ENCODE data around the gene NFYB.

Gene NFYB

GRCh38 chr12:104155711-104156555, 17.9 kb upstream of the NFYB start:
- DNase-seq = no peak

- no peak for DNase-seq
Measured at GRCh38 chr12:104154806-104155205, 16.8 kb upstream of the NFYB start.

- DNase-seq = no peak
Measured at GRCh38 chr12:104154286-104154685, 16.3 kb upstream of the NFYB start.

GRCh38 chr12:104152685-104153241, 14.8 kb upstream of the NFYB start:
- no peak for DNase-seq

GRCh38 chr12:104150416-104150815, 12.4 kb upstream of the NFYB start:
- no peak for DNase-seq

- no peak for DNase-seq
Measured at GRCh38 chr12:104147346-104147745, 9.3 kb upstream of the NFYB start.

- no peak for DNase-seq
Measured at GRCh38 chr12:104143918-104144317, 5.9 kb upstream of the NFYB start.

GRCh38 chr12:104143002-104143401, 5.0 kb upstream of the NFYB start:
- DNase-seq = no peak

- no peak for DNase-seq
Measured at GRCh38 chr12:104142543-104142942, 4.5 kb upstream of the NFYB start.

GRCh38 chr12:104138797-104139152, 765 bp upstream of the NFYB start:
- no peak for DNase-seq

GRCh38 chr12:104137001-104137901, 759 bp downstream of the NFYB start:
- DNase-seq = peak; percentile 59

- no peak for DNase-seq
Measured at GRCh38 chr12:104136577-104136976, 1.4 kb downstream of the NFYB start.

- DNase-seq = no peak
Measured at GRCh38 chr12:104134882-104135281, 3.1 kb downstream of the NFYB start.

- DNase-seq = no peak
Measured at GRCh38 chr12:104133866-104134265, 4.1 kb downstream of the NFYB start.

- no peak for DNase-seq
Measured at GRCh38 chr12:104133321-104133720, 4.7 kb downstream of the NFYB start.

- DNase-seq = no peak
Measured at GRCh38 chr12:104132351-104132956, 5.6 kb downstream of the NFYB start.

GRCh38 chr12:104131609-104132008, 6.4 kb downstream of the NFYB start:
- DNase-seq = no peak

GRCh38 chr12:104130760-104131159, 7.2 kb downstream of the NFYB start:
- no peak for DNase-seq

- DNase-seq = no peak
Measured at GRCh38 chr12:104126548-104126947, 11.5 kb downstream of the NFYB start.

- DNase-seq = no peak
Measured at GRCh38 chr12:104122298-104122697, 15.7 kb downstream of the NFYB start.

- DNase-seq = no peak
Measured at GRCh38 chr12:104121001-104121400, 17.0 kb downstream of the NFYB start.

GRCh38 chr12:104115587-104115975, 22.4 kb downstream of the NFYB start:
- DNase-seq = no peak

All from CD4-positive, alpha-beta T cell treated with Interleukin-17A for 1 hour (primary cell).